ENCODE data around the gene ATP2B2. TPM values are rescaled to one million over a fixed set of nuclear protein-coding genes. Genes with fewer than 3 reads are reported as not detected.
"Not testable (repeated sequence)": the region's sequence is repeated elsewhere in the genome, so short reads cannot be mapped to it uniquely, and the experiment has no call there.

The ATP2B2 gene
- total RNA-seq, 3 donors from 2014 or later, result 0.09 to 0.70 (median 0.12) TPM

- no peak for TF ChIP-seq CTCF (IDR thresholded peaks at IDR 0.05)
- no peak for DNase-seq
- no peak for ATAC-seq
- intact Hi-C loops (cut with DNase I, micrococcal nuclease), result no loop called here
- Histone ChIP-seq H3K4me3 (no peak overlapping the region), H3K4me1 (ENCODE audit: low read depth) (no peaks in the 10 kb centered on the region), H3K36me3 (ENCODE audit: low read depth) (no peaks in the 10 kb centered on the region), H3K9me3 (peaks cover 1% of the 10 kb centered on the region)
These were observed 122.2 kb downstream of the ATP2B2 start for GRCh38 chr3:10382892-10383849.

- H3K9me3 ChIP-seq; ATAC-seq; intact Hi-C loops (cut with DNase I, micrococcal nuclease); H3K4me3 ChIP-seq; DNase-seq; H3K36me3 ChIP-seq (ENCODE audit: low read depth); H3K4me1 ChIP-seq (ENCODE audit: low read depth): not testable (repeated sequence)
These were observed 122.9 kb downstream of the ATP2B2 start for GRCh38 chr3:10382445-10382844.

GRCh38 chr3:10381336-10381735 is 124.0 kb downstream of the ATP2B2 start:
- ATAC-seq, result no peak
- Histone ChIP-seq H3K36me3 (ENCODE audit: low read depth) (no peaks in the 10 kb centered on the region), H3K4me3 (no peak overlapping the region), H3K9me3 (no peaks in the 10 kb centered on the region), H3K4me1 (ENCODE audit: low read depth) (no peaks in the 10 kb centered on the region)
- no peak for TF ChIP-seq CTCF (IDR thresholded peaks at IDR 0.05)
- no peak for DNase-seq
- intact Hi-C loops (cut with DNase I, micrococcal nuclease), result no loop called here

- no peaks in the 10 kb centered on the region for H3K4me1 ChIP-seq (ENCODE audit: low read depth)
- no peaks in the 10 kb centered on the region for H3K9me3 ChIP-seq
- no peak for TF ChIP-seq CTCF (IDR thresholded peaks at IDR 0.05)
- no peak overlapping the region for H3K4me3 ChIP-seq
- intact Hi-C loops (cut with DNase I, micrococcal nuclease), result no loop called here
- H3K36me3 ChIP-seq (ENCODE audit: low read depth), result no peaks in the 10 kb centered on the region
- ATAC-seq (no peak), DNase-seq (no peak)
These were observed 124.5 kb downstream of the ATP2B2 start for GRCh38 chr3:10380906-10381305.

GRCh38 chr3:10379961-10380360 is 125.4 kb downstream of the ATP2B2 start:
- DNase-seq (no peak), ATAC-seq (no peak)
- no peak for TF ChIP-seq CTCF (IDR thresholded peaks at IDR 0.05)
- Histone ChIP-seq H3K4me3 (no peak overlapping the region), H3K4me1 (ENCODE audit: low read depth) (no peaks in the 10 kb centered on the region), H3K9me3 (no peaks in the 10 kb centered on the region), H3K36me3 (ENCODE audit: low read depth) (no peaks in the 10 kb centered on the region)
- intact Hi-C loops (cut with DNase I, micrococcal nuclease), result no loop called here

GRCh38 chr3:10379161-10379560 is 126.2 kb downstream of the ATP2B2 start:
- Histone ChIP-seq H3K4me3 (no peak overlapping the region), H3K36me3 (ENCODE audit: low read depth) (no peaks in the 10 kb centered on the region), H3K9me3 (no peaks in the 10 kb centered on the region), H3K4me1 (ENCODE audit: low read depth) (no peaks in the 10 kb centered on the region)
- intact Hi-C loops (cut with DNase I, micrococcal nuclease), result no loop called here
- no peak for TF ChIP-seq CTCF (IDR thresholded peaks at IDR 0.05)
- ATAC-seq (no peak), DNase-seq (no peak)
